Stomach (tissue), 9 donors: ENCODE data around the gene GTPBP4. TPM values are rescaled to one million over a fixed set of nuclear protein-coding genes. Genes with fewer than 3 reads are reported as not detected.

Experiments
- DNase-seq, 2 donors: peaks; one replicate each; pipeline versions ENCODE4 v3.0.0 to v3.0.0-alpha.2; 2013 to 2019
- H3K27ac ChIP-seq, 5 donors: fragments of 200-600 bp in 4 of 5; sonication (generic) in 4 of 5; one replicate each; pipeline ENCODE4 v1.5.1; 2013 to 2019; ENCODE audit warnings: mild to moderate bottlenecking in 1 of 5, moderate library complexity in 1 of 5
- H3K27me3 ChIP-seq, 3 donors: fragments of 200-600 bp; sonication (generic); one replicate each; pipeline ENCODE4 v1.5.1; 2017 to 2019; ENCODE audit warnings: mixed run types in 1 of 3
- H3K36me3 ChIP-seq, 4 donors: fragments of 200-600 bp; sonication (generic); 1 replicate in 3 of 4; 2 replicates in 1 of 4; pipeline ENCODE4 v1.5.1; 2016 to 2019
- H3K4me1 ChIP-seq, 4 donors: fragments of 200-600 bp; sonication (generic); one replicate each; pipeline ENCODE4 v1.5.1; 2016 to 2019
- H3K4me3 ChIP-seq, 4 donors: fragments of 200-600 bp; sonication (generic) in 3 of 4; one replicate each; pipeline ENCODE4 v1.5.1; 2016 to 2019; ENCODE audit warnings: mild to moderate bottlenecking in 1 of 4
- H3K9me3 ChIP-seq, 4 donors: fragments of 200-600 bp; sonication (generic); one replicate each; pipeline ENCODE4 v1.5.1; 2016 to 2019
- CTCF ChIP-seq, 7 experiments: fragments of 450-650 bp in 4 of 7; fragments of 200-600 bp in 3 of 7; sonication (generic) in 3 of 7; IDR thresholded peaks; one replicate each; pipeline ENCODE4 v1.5.1; 2016 to 2019; ENCODE audit warnings: antibody characterized with exemption in 7 of 7, control low read depth in 2 of 7, mild to moderate bottlenecking in 1 of 7
- EP300 ChIP-seq: sonication (generic); formaldehyde crosslinking; IDR thresholded peaks from one replicate; pipeline ENCODE4 v1.6.1; 2017; ENCODE audit warnings: antibody characterized with exemption
- POLR2A ChIP-seq, 4 donors: fragments of 450-650 bp; IDR thresholded peaks; one replicate each; pipeline ENCODE4 v1.6.1; 2016; ENCODE audit warnings: antibody characterized with exemption in 4 of 4, control low read depth in 2 of 4, mild to moderate bottlenecking in 1 of 4, moderate library complexity in 1 of 4
- POLR2AphosphoS5 ChIP-seq, 3 donors: sonication (generic); formaldehyde crosslinking; IDR thresholded peaks; one replicate each; pipeline ENCODE4 v1.6.1; 2016; ENCODE audit warnings: antibody characterized with exemption in 3 of 3
- WGBS, 5 donors: extraction: QIAGEN DNeasy Blood & Tissue Kit in 3 of 5; methylation state at CpG; one replicate each; pipeline versions ENCODE4 v1.1.5 to v1.1.7; 2013 to 2018; 5-methylcytosine and 5-hydroxymethylcytosine counted together
- intact Hi-C: fragments of 100-400 bp; cut with DNase I; formaldehyde crosslinking; loops from one replicate; pipeline ENCODE4 v1.15.1; 2023; ENCODE audit warnings: low total_unique reads
- polyA plus RNA-seq, 3 donors: library from polyadenylated mRNA; stranded (reverse); fragments of 200-250 nt; gene quantifications; one replicate each; pipeline ENCODE4 v1.2.3, GENCODE V29; 2013
- total RNA-seq, 5 donors: library from RNA; depleted of rRNA; stranded (reverse); fragments of >200 nt; gene quantifications; one replicate each; pipeline versions ENCODE4 v1.1.0 to v1.2.3, GENCODE V29; 2014 to 2016
- donor health status: healthy with polysubstance abuse.
- donor health status: Bipolar disorder and iron deficiency.
- donor health status: healthy.

GTPBP4 gene
- total and polyA plus RNA-seq, 8 donors, result 8.8 to 61.7 (median 16.8) TPM

DNA sequence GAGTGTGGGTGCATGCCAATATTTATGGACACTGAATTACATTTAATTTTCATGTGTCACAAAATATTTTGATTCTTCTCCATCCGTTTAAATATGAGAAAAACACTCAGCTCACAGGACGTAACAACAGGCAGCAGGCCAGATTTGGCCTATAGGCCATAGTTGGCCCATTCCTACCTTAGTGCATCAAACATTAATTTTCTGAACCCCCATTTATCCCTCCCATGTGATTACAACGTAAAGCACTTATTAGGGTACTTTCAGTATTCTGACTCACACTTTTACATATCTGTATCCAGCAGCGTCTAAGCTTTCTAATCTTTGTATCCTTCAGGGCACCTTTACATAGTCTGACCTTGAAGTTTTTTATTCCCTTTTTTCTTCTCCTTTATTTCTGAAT is 56.7 kb downstream of the GTPBP4 start:
- Histone ChIP-seq H3K27me3 (no peaks in the 10 kb centered on the region), H3K9me3 (no peaks in the 10 kb centered on the region), H3K4me1 (peaks cover 7 to 41% (median 25%) of the 10 kb centered on the region in 4 donors), H3K27ac (peak overlapping the region in 4 of 5 donors; percentile 55 to 89 (median 80)), H3K4me3 (no peak overlapping the region), H3K36me3 (peaks cover 16 to 40% (median 39%) of the 10 kb centered on the region in 4 donors)
- DNase-seq, result no peak
- intact Hi-C loops, result loop anchor here (10.0 kb wide), 1 partner anchor 50 kb away; no protein-coding TSS in a partner anchor
- TF ChIP-seq POLR2A (IDR thresholded peaks at IDR 0.05) (no peak), EP300 (no peak), CTCF (IDR thresholded peaks at IDR 0.05) (no peak), POLR2AphosphoS5 (IDR thresholded peaks at IDR 0.05) (no peak)
- 42 to 56% (median 50%) methylated on average over 4 of the region's 4 CpGs for WGBS, 5 donors

DNA sequence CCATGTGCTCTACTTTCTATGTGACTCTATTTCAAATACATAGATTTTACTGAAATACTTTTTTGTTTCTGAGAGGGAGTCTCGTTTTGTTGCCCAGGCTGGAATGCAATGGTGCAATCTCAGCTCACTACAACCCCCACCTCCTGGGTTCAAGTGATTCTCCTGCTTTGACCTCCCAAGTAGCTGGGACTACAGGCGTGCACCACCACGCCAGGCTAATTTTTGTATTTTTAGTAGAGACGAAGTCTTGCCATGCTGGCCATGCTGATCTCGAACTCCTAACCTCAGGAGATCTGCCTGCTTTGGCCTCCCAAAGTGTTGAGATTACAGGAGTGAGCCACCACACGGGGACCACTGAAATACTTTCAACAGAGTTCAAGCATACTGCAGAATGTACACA is 57.2 kb downstream of the GTPBP4 start:
- Histone ChIP-seq H3K9me3 (no peaks in the 10 kb centered on the region), H3K27me3 (no peaks in the 10 kb centered on the region), H3K36me3 (peaks cover 11 to 35% (median 34%) of the 10 kb centered on the region in 4 donors), H3K4me1 (peaks cover 11 to 46% (median 29%) of the 10 kb centered on the region in 4 donors), H3K4me3 (no peak overlapping the region), H3K27ac (peak overlapping the region in 3 of 5 donors; percentile 55 to 89 (median 78))
- no peak for DNase-seq
- intact Hi-C loops, result loop anchor here (10.0 kb wide), 1 partner anchor 51 kb away; no protein-coding TSS in a partner anchor
- 62 to 89% (median 75%) methylated on average over 6 of the region's 6 CpGs for WGBS, 5 donors
- TF ChIP-seq EP300 (no peak), POLR2A (IDR thresholded peaks at IDR 0.05) (no peak), CTCF (IDR thresholded peaks at IDR 0.05) (no peak), POLR2AphosphoS5 (IDR thresholded peaks at IDR 0.05) (no peak)

DNA sequence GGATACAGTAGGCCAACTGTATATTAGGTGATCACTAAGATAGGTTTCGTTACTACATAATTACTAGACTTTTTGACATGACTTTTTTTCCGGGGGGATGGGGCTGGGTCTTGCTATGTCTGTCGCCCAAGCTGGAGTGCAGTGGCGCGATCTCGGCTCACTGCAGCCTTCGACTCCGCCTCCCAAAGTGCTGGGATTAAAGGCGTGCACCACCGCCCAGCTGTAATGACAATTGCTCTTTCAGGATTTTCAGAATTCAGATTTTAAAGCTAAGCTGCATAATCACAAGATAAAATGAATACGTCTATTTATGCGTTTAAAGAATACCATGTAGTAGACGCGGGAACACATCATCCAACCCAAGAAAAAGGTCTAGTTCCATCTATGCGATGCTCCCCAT is 59.7 kb downstream of the GTPBP4 start:
- DNase-seq, result peak in 1 of 2 donors; percentile 60
- 1 to 4% (median 3%) methylated on average over 15 of the region's 15 CpGs for WGBS, 5 donors
- Histone ChIP-seq H3K36me3 (peaks cover 0 to 29% (median 24%) of the 10 kb centered on the region in 4 donors), H3K9me3 (no peaks in the 10 kb centered on the region), H3K4me1 (peaks cover 17 to 70% (median 49%) of the 10 kb centered on the region in 4 donors), H3K27ac (peak overlapping the region; percentile 90 to 100 (median 98)), H3K4me3 (peak overlapping the region; percentile 66 to 80 (median 74)), H3K27me3 (no peaks in the 10 kb centered on the region)
- TF ChIP-seq CTCF (IDR thresholded peaks at IDR 0.05) (no peak), POLR2AphosphoS5 (IDR thresholded peaks at IDR 0.05) (no peak), EP300 (no peak), POLR2A (IDR thresholded peaks at IDR 0.05) (no peak)
- intact Hi-C loops, result loop anchor here (10.0 kb wide), 1 partner anchor 53 kb away; no protein-coding TSS in a partner anchor

DNA sequence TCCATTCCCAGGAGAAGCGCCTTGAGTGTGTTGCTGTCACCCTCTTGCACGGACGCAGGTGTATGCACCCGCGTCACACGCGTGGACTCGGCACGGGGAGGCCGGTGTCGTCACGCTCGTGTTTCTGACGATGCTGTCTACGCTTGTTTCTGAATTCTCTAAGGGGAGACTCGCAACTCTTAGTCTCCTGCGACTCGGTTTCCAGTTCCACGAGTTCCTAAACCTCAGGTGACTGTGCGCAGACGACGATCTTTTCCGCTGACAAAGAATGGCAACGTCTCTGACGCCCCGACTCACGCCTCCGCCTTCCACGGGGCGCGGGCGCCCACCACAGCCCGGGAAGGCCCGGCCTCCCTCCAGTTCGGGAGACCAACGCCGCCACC is 60.1 kb downstream of the GTPBP4 start:
- DNase-seq, result peak in 1 of 2 donors; percentile 81
- H3K36me3 ChIP-seq, result peaks cover 0 to 29% (median 24%) of the 10 kb centered on the region in 4 donors
- 0 to 1% (median 0%) methylated on average over 16 to 37 of the region's 37 CpGs for WGBS, 5 donors
- H3K27me3 ChIP-seq, result no peaks in the 10 kb centered on the region
- peaks cover 17 to 74% (median 51%) of the 10 kb centered on the region in 4 donors for H3K4me1 ChIP-seq
- intact Hi-C loops, result loop anchor here (10.0 kb wide), 1 partner anchor 54 kb away; no protein-coding TSS in a partner anchor
- TF ChIP-seq EP300, result no peak
- peak in 1 of 3 donors; percentile 71 for TF ChIP-seq POLR2AphosphoS5 (IDR thresholded peaks at IDR 0.05)
- peak overlapping the region; percentile 90 to 100 (median 98) for H3K27ac ChIP-seq
- no peaks in the 10 kb centered on the region for H3K9me3 ChIP-seq
- H3K4me3 ChIP-seq, result peak overlapping the region; percentile 66 to 80 (median 74)
